ENCODE results near the gene BMPER. TPM values are rescaled to one million over a fixed set of nuclear protein-coding genes. Genes with fewer than 3 reads are reported as not detected.

BMPER gene
- 10.6 TPM for total RNA-seq

GRCh38 chr7:33905389-33906032, at the start of gene BMPER:
BMPER (plus strand) TSS chr7:33905539; CDS start chr7:33905614, 75 bp downstream.

Data from camera-type eye (tissue), 1 donor.